ENCODE results near the gene ANO5. TPM values are rescaled to one million over a fixed set of nuclear protein-coding genes. Genes with fewer than 3 reads are reported as not detected.
"Not testable (repeated sequence)": the region's sequence is repeated elsewhere in the genome, so short reads cannot be mapped to it uniquely, and the experiment has no call there.

Gene ANO5
- total RNA-seq, 1 donor from 2014 or later: 1.2 TPM

DNA sequence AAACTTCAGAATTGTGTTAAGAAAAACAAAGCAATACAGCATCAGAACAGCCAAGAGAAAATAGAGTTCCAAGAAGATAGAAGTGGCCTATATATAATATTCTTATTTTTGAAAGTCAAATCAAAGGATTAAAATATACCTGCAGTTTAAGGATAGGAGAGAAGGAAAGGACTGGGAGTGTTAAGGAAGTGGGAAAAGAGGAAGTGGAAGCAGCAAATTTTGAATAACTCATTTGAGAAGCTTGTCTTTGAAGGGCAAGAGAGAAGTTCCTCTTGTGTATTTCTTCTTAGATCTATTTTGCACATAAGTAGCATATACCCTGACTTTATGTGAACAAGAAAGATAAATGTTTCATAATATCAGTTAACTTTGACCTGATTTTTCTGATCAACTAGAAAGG, 82.7 kb downstream of the ANO5 start:
- TF ChIP-seq CTCF (IDR thresholded peaks at IDR 0.05) (no peak), POLR2AphosphoS5 (IDR thresholded peaks at IDR 0.05; ENCODE audit: insufficient read depth in 1 of 2, low read depth in 1 of 2) (no peak), POLR2A (IDR thresholded peaks at IDR 0.05) (no peak)
- intact Hi-C loops (cut with DNase I): no loop called here

DNA sequence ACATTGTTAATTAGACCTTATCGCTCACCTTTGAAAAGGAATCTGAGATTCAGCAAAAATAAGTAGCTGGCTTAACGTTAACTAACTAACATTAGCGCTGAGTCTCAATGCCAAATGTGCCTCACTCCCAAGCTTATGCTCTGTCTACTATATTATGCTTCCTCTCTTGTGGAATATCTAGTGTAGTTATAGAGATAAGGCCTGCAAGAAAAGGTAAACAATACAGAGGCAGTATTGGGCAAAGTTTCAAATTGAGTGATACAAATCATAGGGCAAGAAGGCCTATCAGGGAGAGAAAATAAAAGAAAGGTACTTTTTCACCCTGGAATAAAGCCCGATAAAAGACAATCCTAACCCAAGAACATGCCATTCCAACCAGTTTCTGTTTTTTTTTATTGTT, 83.7 kb downstream of the ANO5 start:
- Histone ChIP-seq H3K27me3 (no peaks in the 10 kb centered on the region), H3K36me3 (no peaks in the 10 kb centered on the region)
- intact Hi-C loops (cut with DNase I): no loop called here

More for the DNA sequence above, 82.7 kb downstream of the ANO5 start:
- Histone ChIP-seq H3K4me1 (no peaks in the 10 kb centered on the region), H3K9me3 (no peaks in the 10 kb centered on the region), H3K4me3 (no peak overlapping the region), H3K27ac (no peak overlapping the region), H3K27me3 (no peaks in the 10 kb centered on the region), H3K36me3 (no peaks in the 10 kb centered on the region)
- no peak for DNase-seq (ENCODE audit: extremely low spot score in 2 of 2)

DNA sequence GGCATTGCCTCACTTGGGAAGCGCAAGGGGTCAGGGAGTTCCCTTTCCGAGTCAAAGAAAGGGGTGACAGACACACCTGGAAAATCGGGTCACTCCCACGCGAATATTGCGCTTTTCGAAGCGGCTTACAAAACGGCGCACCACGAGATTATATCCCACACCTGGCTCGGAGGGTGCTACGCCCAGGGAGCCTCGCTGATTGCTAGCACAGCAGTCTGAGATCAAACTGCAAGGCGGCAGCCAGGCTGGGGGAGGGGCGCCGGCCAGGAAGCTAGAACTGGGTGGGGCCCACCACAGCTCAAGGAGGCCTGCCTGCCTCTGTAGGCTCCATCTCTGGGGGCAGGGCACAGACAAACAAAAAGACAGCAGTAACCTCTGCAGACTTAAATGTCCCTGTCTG, 92.1 kb downstream of the ANO5 start:
- H3K27me3 ChIP-seq; H3K4me3 ChIP-seq; intact Hi-C loops (cut with DNase I); H3K4me1 ChIP-seq; DNase-seq (ENCODE audit: extremely low spot score in 2 of 2); H3K36me3 ChIP-seq; H3K9me3 ChIP-seq; H3K27ac ChIP-seq: not testable (repeated sequence)

More for the DNA sequence above, 83.7 kb downstream of the ANO5 start:
- Histone ChIP-seq H3K4me3 (no peak overlapping the region), H3K27ac (no peak overlapping the region), H3K9me3 (no peaks in the 10 kb centered on the region), H3K4me1 (no peaks in the 10 kb centered on the region)
- DNase-seq (ENCODE audit: extremely low spot score in 2 of 2): no peak
- TF ChIP-seq CTCF (IDR thresholded peaks at IDR 0.05) (no peak), POLR2AphosphoS5 (IDR thresholded peaks at IDR 0.05; ENCODE audit: insufficient read depth in 1 of 2, low read depth in 1 of 2) (no peak), POLR2A (IDR thresholded peaks at IDR 0.05) (no peak)

DNA sequence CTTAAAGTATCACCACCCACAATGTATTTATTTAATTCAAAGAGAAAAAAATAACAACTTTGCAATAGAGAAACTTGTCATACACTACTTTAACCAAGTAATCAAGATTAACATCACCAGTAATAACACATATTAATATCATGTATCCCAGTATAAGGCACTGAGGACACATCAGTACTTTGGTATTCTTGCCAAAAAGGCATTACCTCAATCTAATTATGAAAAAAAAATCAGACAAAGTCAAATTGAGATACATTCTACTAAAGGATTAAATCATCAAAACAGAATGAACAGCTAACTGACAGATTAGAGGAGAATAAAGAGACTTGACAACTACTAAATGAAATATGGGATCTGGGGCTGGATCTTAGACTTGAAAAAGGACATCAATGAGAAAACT, 109.5 kb downstream of the ANO5 start:
- TF ChIP-seq POLR2A (IDR thresholded peaks at IDR 0.05): no peak
- intact Hi-C loops (cut with DNase I): loop anchor here (10.0 kb wide), 1 partner anchor 1658 kb away; no protein-coding TSS in a partner anchor
- Histone ChIP-seq H3K36me3 (no peaks in the 10 kb centered on the region), H3K4me1 (no peaks in the 10 kb centered on the region), H3K4me3 (no peak overlapping the region), H3K27ac (no peak overlapping the region), H3K9me3 (no peaks in the 10 kb centered on the region), H3K27me3 (no peaks in the 10 kb centered on the region)
- no peak for DNase-seq (ENCODE audit: extremely low spot score in 2 of 2)

DNA sequence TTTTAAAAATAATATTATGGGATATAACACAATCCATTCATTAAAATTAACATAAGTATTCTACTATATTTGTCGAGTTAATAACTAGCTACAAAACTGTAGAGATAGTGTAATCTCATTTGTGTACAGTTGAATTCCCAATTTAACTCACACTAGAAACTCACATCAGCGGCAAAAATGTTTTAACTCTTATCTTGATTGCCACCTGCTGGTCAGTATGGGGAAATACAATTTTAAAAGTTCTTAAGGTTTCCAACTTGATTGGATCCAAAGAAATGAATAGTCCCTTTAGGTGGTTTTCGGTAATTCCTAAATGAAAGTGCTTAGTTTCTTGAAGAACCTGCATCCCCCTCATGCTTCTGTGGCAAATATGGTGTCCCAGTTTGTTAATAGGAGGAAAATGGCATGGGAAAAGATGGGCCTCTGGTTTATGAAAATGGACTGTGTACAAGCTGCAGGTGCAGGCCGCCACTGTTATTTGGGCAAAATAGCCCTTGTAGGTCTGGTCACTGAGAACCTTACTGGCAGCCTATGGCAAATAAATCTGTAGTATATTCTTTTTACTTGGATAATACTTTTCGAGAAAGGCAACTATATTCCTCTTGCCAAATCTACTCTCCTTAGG, 111.6 kb downstream of the ANO5 start:
- TF ChIP-seq CTCF (IDR thresholded peaks at IDR 0.05) (peak; percentile 19 to 59 (median 30)), POLR2A (IDR thresholded peaks at IDR 0.05) (no peak), POLR2AphosphoS5 (IDR thresholded peaks at IDR 0.05; ENCODE audit: insufficient read depth in 1 of 2, low read depth in 1 of 2) (no peak)

GRCh38 chr11:22317656-22318055, 124.8 kb downstream of the ANO5 start:
- intact Hi-C loops (cut with DNase I): no loop called here
- Histone ChIP-seq H3K9me3 (no peaks in the 10 kb centered on the region), H3K36me3 (no peaks in the 10 kb centered on the region), H3K4me3 (no peak overlapping the region), H3K27ac (no peak overlapping the region), H3K27me3 (no peaks in the 10 kb centered on the region), H3K4me1 (no peaks in the 10 kb centered on the region)
- TF ChIP-seq POLR2AphosphoS5 (IDR thresholded peaks at IDR 0.05; ENCODE audit: insufficient read depth in 1 of 2, low read depth in 1 of 2): no peak
- no peak for TF ChIP-seq CTCF (IDR thresholded peaks at IDR 0.05)
- no peak for TF ChIP-seq POLR2A (IDR thresholded peaks at IDR 0.05)
- DNase-seq (ENCODE audit: extremely low spot score in 2 of 2): no peak

More for the DNA sequence above, 111.6 kb downstream of the ANO5 start:
- no peaks in the 10 kb centered on the region for H3K9me3 ChIP-seq
- intact Hi-C loops (cut with DNase I): loop anchor here (10.0 kb wide), 1 partner anchor 1660 kb away; no protein-coding TSS in a partner anchor
- no peak for DNase-seq (ENCODE audit: extremely low spot score in 2 of 2)
- H3K27me3 ChIP-seq: no peaks in the 10 kb centered on the region
- H3K36me3 ChIP-seq: no peaks in the 10 kb centered on the region
- H3K4me3 ChIP-seq: no peak overlapping the region
- no peak overlapping the region for H3K27ac ChIP-seq
- no peaks in the 10 kb centered on the region for H3K4me1 ChIP-seq

Data from vagina (tissue), 2 donors.